NCI-H1105 treated with DMSO at 0.1 percent for 48 hours (cell line): ENCODE data around the gene RSPH1.

Experiments used
- DNase-seq: peaks from one replicate; lab custom pipeline; 2025; lab: John Stamatoyannopoulos, UW

Gene RSPH1

GRCh38 chr21:42445311-42445710 lies 50.7 kb downstream of the RSPH1 start:
- no peak for DNase-seq

DNA sequence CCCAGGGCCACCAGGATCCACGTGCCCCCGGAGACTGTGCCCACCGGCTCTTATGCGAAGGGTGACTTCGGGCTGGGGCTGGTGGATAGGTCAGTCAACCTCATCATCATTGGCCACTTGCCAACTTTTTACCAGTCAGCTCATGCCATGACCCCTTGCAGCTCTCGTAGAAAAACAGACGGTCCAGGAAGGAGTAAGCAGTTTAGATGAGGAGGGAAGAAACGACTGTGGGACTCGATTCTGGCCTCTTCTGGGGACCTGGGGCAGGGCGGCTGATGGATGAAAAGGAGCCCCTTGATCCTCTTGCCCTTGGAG lies 51.3 kb downstream of the RSPH1 start:
- no peak for DNase-seq

DNA sequence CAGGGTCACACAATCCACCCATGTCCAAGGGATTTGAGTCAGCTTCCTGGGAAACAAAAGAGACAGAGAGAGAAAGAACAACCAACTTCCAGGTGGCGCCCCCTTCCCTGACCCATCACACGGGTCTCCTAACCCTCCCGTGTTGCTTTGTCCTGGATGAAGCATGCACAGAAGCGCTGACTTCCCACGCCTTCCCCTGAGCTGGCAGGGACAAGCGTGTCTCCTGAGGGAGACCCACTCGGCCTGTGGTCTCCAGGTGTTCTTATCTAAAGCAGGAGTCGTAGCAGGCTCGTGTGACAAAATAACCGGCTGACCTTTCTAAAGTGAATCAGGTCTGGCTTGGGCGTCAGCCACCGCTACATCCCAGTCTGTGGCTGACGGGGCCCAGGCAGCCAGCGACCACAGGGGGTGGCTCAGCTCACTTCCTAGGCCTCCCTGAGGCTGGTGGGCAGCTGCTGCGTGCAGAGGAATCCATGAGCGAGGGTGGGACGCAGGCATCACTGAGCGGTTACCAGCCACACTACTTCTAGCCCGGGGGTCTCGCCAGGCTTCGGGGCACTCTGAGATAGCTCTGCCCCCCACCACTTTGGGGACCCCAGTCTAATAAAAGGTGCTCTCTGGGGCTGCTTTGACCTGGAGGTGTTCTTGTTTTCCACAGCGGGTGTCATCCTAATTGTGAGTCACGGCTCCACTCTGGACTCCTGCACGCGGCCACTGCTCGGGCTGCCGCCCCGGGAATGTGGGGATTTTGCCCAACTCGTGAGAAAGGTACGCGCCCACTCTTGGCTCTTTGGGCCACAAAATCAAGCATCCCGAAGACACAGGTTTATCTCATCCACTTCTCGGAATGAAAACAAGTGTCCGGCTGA lies 51.9 kb downstream of the RSPH1 start:
- no peak for DNase-seq

- no peak for DNase-seq
Measured at GRCh38 chr21:42443181-42443785, 52.7 kb downstream of the RSPH1 start.

DNA sequence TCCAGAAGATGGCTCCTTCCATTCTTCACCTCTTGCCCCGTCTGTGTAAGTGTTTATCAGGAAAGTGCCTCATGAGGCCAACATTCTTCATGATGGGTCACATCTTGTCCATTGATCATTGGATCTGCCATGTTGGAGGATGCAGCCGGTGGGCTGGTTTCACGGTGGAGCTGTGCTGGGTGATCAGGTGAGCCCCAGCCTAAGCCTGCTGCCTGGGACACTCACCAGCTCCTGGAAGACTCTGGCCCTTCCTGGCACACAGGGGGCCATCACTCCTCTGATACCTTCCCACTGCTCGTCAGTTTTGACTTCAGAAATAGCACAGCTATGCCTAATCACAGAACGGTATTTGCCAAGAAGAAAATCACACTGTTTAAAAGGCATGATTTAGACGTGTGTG lies 54.1 kb downstream of the RSPH1 start:
- DNase-seq, result no peak

- DNase-seq, result no peak
Measured at GRCh38 chr21:42440187-42440792, 55.7 kb downstream of the RSPH1 start.

DNA sequence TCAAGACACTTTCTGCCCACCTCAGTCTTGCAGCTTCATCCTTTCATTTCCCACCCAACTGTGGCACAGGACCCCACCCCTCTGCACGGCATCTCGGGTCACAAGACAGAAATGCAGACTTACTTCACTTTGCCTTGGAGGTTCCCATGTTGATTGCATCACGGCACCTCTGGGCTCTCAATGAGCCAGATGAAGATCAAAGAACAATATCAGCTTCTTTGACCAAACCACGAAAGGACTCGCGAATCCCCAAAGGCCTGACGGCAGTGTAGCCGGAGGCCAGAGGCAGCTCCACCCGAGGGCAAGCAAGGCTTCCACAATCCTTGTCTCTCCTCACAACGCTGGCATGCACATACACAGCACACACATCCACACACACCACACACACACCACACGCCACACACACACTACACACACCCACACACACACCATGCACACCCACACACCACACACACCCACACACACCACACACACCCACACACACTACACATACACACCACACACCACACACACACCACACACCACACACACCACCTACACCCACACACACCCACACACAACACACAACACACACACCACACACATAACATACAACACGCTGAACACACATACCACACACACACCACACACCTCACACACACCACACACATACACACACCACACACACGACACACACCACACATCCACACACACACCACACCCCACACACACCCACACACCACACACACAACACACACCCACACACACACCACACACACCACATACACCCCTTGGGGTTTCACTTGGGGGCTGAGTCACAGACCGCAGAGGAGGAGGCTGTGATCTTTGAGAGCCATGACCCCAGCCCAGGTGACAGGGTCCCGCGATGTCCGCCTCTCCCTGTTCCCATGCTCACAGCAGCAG lies 56.5 kb downstream of the RSPH1 start:
- DNase-seq, result no peak

GRCh38 chr21:42438316-42439205 lies 57.5 kb downstream of the RSPH1 start:
- DNase-seq, result no peak

GRCh38 chr21:42437786-42438185 lies 58.2 kb downstream of the RSPH1 start:
- no peak for DNase-seq

GRCh38 chr21:42436914-42437313 lies 59.1 kb downstream of the RSPH1 start:
- no peak for DNase-seq

DNA sequence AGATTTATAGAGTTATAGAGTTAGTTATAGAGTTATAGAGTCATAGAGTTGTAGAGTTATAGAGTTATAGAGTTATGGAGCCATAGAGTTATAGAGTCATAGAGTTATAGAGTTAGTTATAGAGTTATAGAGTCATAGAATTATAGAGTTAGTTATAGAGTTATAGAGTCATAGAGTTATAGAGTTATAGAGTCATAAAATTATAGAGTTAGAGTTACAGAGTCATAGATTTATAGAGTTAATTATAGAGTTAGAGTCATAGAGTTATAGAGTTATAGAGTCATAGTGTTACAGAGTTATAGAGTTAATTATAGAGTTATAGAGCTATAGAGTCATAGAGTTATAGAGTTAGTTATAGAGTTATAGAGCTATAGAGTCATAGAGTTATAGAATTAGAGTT lies 60.2 kb downstream of the RSPH1 start:
- DNase-seq, result no peak

DNA sequence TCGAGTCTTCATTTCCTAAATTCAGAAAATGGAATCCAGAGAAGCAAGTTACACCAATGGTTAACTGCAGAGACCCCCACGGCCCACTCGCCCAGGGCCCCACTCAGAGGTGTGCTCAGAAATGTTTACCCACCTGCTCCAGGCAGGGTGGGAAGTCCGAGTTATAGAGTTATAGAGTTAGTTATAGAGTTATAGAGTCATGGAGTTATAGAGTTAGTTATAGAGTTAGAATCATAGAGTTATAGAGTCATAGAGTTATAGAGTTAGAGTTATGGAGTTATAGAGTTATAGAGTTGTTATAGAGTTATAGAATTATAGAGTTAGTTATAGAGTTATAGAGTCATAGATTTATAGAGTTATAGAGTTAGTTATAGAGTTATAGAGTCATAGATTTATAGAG lies 60.6 kb downstream of the RSPH1 start:
- DNase-seq, result no peak

GRCh38 chr21:42434884-42435283 lies 61.1 kb downstream of the RSPH1 start:
- no peak for DNase-seq

DNA sequence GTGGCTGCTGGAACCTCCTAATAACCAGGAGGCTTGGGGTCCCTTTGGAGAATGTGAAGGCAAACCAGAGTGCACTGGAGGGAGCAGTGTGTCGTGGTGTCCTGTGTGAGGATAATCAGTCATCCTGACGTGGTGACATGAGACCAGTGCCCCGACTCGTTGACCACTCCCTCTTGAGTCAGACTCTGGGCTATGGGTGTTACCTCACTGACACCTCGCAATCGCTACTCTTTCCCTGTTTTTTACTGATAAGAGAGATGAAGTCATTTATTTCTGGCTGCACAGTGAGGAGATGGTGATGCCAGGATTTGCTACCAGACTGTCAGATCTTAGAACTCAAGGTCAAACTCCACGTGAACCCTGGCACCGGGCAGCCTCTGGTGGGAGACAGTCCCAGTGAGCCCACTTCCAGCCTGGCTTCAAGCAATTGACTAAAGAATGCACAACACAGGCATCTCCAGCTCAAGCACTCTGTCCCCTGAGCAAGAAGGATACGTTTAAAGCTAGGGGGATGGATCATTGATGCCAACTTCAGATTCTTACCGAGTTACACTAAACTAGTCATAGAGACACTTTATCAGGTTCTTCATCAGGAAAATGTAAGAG lies 62.0 kb downstream of the RSPH1 start:
- no peak for DNase-seq

- no peak for DNase-seq
Measured at GRCh38 chr21:42432695-42433094, 63.3 kb downstream of the RSPH1 start.

DNA sequence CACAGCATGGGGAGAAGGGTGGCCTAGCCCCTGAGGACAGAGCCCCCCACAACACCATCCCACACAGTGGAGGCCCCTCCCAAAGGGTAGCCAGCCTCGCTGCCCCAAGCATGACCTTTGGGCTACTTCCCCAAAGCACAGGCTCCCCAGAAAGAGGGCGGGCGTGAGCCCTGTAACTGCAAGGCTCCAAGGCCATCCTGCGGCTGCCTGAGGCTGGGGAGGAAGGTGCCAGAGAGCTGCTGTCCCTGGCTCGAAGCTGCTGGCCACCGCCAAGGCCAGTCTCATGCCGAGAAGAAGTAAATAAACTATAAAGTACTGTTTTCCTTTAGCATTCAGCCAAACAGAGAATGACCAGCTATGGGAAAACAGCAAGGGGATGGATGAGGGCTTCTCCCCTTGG lies 64.8 kb downstream of the RSPH1 start:
- no peak for DNase-seq

DNA sequence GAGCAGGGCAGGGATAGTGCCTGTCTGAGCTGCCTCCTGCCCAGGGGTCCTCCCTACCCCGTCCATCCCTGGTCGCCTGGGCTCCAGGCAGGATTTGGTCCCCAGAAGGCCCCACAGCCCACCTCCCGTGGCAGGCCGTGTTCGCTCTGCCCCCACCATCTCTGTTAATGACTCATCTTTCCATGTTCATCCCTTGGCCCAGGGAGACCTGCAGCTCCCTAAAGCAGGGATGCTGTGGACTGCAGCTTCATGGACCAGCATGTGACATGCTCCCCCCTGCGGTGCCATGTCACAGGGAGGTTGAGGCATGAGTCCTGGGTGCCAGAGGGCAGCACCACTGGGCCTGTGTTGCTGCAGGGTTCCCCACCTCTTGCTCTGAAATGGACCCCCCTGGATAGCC lies 65.5 kb downstream of the RSPH1 start:
- no peak for DNase-seq

DNA sequence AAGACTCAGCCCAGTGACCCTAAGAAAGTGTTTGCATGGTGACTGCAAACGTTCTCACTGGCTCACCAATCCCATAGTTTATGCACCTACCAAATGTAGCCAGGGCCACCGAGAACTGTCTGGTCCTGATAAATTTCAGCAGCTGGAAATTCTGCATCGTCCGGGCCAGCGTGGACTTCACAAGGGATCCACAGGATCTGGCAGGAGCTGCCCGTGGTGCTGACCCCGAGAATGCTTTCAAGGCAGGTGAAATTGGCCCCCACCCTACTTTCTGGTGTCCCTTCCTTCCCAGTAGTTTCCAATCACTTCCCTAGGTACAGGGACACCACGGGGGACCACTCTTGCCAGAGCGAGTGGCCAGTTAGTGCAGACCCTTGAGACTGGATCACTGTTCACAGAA lies 66.2 kb downstream of the RSPH1 start:
- DNase-seq, result no peak

GRCh38 chr21:42429021-42429420 lies 67.0 kb downstream of the RSPH1 start:
- DNase-seq, result no peak

GRCh38 chr21:42427809-42428419 lies 68.1 kb downstream of the RSPH1 start:
- no peak for DNase-seq
